Vagina (tissue), 2 donors: Measurements from ENCODE around the gene COX5B. TPM values are rescaled to one million over a fixed set of nuclear protein-coding genes. Genes with fewer than 3 reads are reported as not detected.

Source experiments
- DNase-seq, 2 donors: peaks; one replicate each; pipeline ENCODE4 v3.0.0-alpha.2; 2017; ENCODE audit errors: extremely low spot score in 2 of 2
- H3K27ac ChIP-seq: fragments of 200-600 bp; sonication (generic); one replicate; pipeline ENCODE4 v1.5.1; 2019
- H3K27me3 ChIP-seq: fragments of 200-600 bp; sonication (generic); one replicate; pipeline ENCODE4 v1.5.1; 2019
- H3K36me3 ChIP-seq, 2 donors: fragments of 200-600 bp; sonication (generic); one replicate each; pipeline ENCODE4 v1.5.1; 2017 to 2019
- H3K4me1 ChIP-seq: fragments of 200-600 bp; sonication (generic); one replicate; pipeline ENCODE4 v1.5.1; 2019
- H3K4me3 ChIP-seq, 2 donors: fragments of 200-600 bp; sonication (generic); 1 replicate in 1 of 2; 2 replicates in 1 of 2; pipeline ENCODE4 v1.5.1; 2016 to 2019
- H3K9me3 ChIP-seq: fragments of 200-600 bp; sonication (generic); one replicate; pipeline ENCODE4 v1.5.1; 2019
- POLR2A ChIP-seq, 2 donors: fragments of 450-650 bp; IDR thresholded peaks; one replicate each; pipeline ENCODE4 v1.6.1; 2017; ENCODE audit warnings: antibody characterized with exemption in 2 of 2, mild to moderate bottlenecking in 2 of 2, moderate library complexity in 2 of 2
- POLR2AphosphoS5 ChIP-seq, 2 donors: sonication (generic); formaldehyde crosslinking; IDR thresholded peaks; one replicate each; pipeline ENCODE4 v1.9.0; 2017; ENCODE audit warnings: antibody characterized with exemption in 2 of 2, mild to moderate bottlenecking in 2 of 2, low read depth in 1 of 2; ENCODE audit not compliant: insufficient read depth in 1 of 2
- intact Hi-C: fragments of 100-400 bp; cut with DNase I; formaldehyde crosslinking; loops from one replicate; pipeline ENCODE4 v1.15.1; 2023
- total RNA-seq: library from RNA; depleted of rRNA; stranded (reverse); fragments of >200 nt; gene quantifications from one replicate; pipeline ENCODE4 v1.2.3, GENCODE V29; 2016
- TF ChIP-seq, protein P1 (sequence below), 3 experiments: fragments of 450-650 bp in 2 of 3; fragments of 200-600 bp in 1 of 3; sonication (generic) in 1 of 3; IDR thresholded peaks; one replicate each; pipeline ENCODE4 v1.5.1; 2017 to 2019; ENCODE audit warnings: antibody characterized with exemption in 3 of 3, mild to moderate bottlenecking in 2 of 3, moderate library complexity in 2 of 3

Gene COX5B
- total RNA-seq, 1 donor from 2014 or later: 481 TPM

GRCh38 chr2:97661927-97662326 lies 16.1 kb downstream of the COX5B start:
- TF ChIP-seq, protein P1, sequence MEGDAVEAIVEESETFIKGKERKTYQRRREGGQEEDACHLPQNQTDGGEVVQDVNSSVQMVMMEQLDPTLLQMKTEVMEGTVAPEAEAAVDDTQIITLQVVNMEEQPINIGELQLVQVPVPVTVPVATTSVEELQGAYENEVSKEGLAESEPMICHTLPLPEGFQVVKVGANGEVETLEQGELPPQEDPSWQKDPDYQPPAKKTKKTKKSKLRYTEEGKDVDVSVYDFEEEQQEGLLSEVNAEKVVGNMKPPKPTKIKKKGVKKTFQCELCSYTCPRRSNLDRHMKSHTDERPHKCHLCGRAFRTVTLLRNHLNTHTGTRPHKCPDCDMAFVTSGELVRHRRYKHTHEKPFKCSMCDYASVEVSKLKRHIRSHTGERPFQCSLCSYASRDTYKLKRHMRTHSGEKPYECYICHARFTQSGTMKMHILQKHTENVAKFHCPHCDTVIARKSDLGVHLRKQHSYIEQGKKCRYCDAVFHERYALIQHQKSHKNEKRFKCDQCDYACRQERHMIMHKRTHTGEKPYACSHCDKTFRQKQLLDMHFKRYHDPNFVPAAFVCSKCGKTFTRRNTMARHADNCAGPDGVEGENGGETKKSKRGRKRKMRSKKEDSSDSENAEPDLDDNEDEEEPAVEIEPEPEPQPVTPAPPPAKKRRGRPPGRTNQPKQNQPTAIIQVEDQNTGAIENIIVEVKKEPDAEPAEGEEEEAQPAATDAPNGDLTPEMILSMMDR (IDR thresholded peaks at IDR 0.05): no peak
- TF ChIP-seq POLR2A (IDR thresholded peaks at IDR 0.05): no peak
- TF ChIP-seq POLR2AphosphoS5 (IDR thresholded peaks at IDR 0.05; ENCODE audit: insufficient read depth in 1 of 2, low read depth in 1 of 2): no peak
- H3K9me3 ChIP-seq: no peaks in the 10 kb centered on the region
- DNase-seq: no peak
- H3K27me3 ChIP-seq: no peaks in the 10 kb centered on the region
- peaks cover 0 to 23% of the 10 kb centered on the region in 2 donors for H3K36me3 ChIP-seq
- H3K27ac ChIP-seq: peak overlapping the region; percentile 97
- H3K4me1 ChIP-seq: peaks cover 42% of the 10 kb centered on the region
- H3K4me3 ChIP-seq: peak overlapping the region; percentile 80 to 100
- intact Hi-C loops: no loop called here

- DNase-seq: no peak
- peak overlapping the region; percentile 97 for H3K27ac ChIP-seq
- TF ChIP-seq POLR2AphosphoS5 (IDR thresholded peaks at IDR 0.05; ENCODE audit: insufficient read depth in 1 of 2, low read depth in 1 of 2) (no peak), POLR2A (IDR thresholded peaks at IDR 0.05) (no peak)
- TF ChIP-seq, protein P1 (IDR thresholded peaks at IDR 0.05): no peak
- no peaks in the 10 kb centered on the region for H3K9me3 ChIP-seq
- no peaks in the 10 kb centered on the region for H3K27me3 ChIP-seq
- H3K4me3 ChIP-seq: peak overlapping the region; percentile 80 to 100
- intact Hi-C loops: no loop called here
- peaks cover 42% of the 10 kb centered on the region for H3K4me1 ChIP-seq
- peaks cover 0 to 18% of the 10 kb centered on the region in 2 donors for H3K36me3 ChIP-seq
Measured at GRCh38 chr2:97662386-97662894, 16.6 kb downstream of the COX5B start.

- Histone ChIP-seq H3K4me1 (peaks cover 42% of the 10 kb centered on the region), H3K36me3 (peaks cover 0 to 12% of the 10 kb centered on the region in 2 donors), H3K4me3 (peak overlapping the region; percentile 80 to 100), H3K9me3 (no peaks in the 10 kb centered on the region), H3K27ac (peak overlapping the region; percentile 97), H3K27me3 (no peaks in the 10 kb centered on the region)
- intact Hi-C loops: no loop called here
- TF ChIP-seq POLR2A (IDR thresholded peaks at IDR 0.05) (peak in 1 of 2 donors; percentile 17), POLR2AphosphoS5 (IDR thresholded peaks at IDR 0.05; ENCODE audit: insufficient read depth in 1 of 2, low read depth in 1 of 2) (peak in 1 of 2 donors; percentile 32)
- TF ChIP-seq, protein P1 (IDR thresholded peaks at IDR 0.05): no peak
- DNase-seq: no peak
Measured at GRCh38 chr2:97662895-97663625, 17.2 kb downstream of the COX5B start.

DNA sequence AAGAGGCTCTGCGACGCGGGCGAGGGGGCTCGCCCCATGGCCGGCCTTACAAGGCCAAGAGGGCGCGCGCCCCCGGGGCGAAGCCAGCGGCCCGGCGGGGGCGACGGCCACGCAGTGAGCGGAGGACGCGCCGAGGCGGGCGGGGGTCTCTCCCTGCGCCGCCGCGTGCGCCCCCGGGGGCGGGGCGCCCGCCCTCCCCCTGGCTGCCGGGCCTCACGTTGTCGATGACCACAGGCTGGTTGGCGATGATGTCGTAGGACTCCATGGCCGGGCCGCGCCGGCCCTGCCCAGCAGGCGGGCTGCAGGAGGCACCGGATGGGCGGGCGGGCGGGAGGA lies 17.7 kb downstream of the COX5B start:
- no peak for DNase-seq
- Histone ChIP-seq H3K36me3 (peaks cover 0 to 7% of the 10 kb centered on the region in 2 donors), H3K27me3 (no peaks in the 10 kb centered on the region), H3K4me3 (peak overlapping the region; percentile 80 to 100), H3K4me1 (peaks cover 42% of the 10 kb centered on the region), H3K9me3 (no peaks in the 10 kb centered on the region), H3K27ac (peak overlapping the region; percentile 97)
- intact Hi-C loops: no loop called here
- TF ChIP-seq POLR2A (IDR thresholded peaks at IDR 0.05) (no peak), POLR2AphosphoS5 (IDR thresholded peaks at IDR 0.05; ENCODE audit: insufficient read depth in 1 of 2, low read depth in 1 of 2) (no peak)
- TF ChIP-seq, protein P1 (IDR thresholded peaks at IDR 0.05): no peak
